Dedifferentiated amniotic fluid mesenchymal stem cell (primary cell): ENCODE data around the gene PDGFRB.

Source experiments
- DNase-seq: peaks from one replicate; pipeline ENCODE4 v3.0.0-alpha.2; 2016; ENCODE audit errors: extremely low spot score

Gene PDGFRB

DNA sequence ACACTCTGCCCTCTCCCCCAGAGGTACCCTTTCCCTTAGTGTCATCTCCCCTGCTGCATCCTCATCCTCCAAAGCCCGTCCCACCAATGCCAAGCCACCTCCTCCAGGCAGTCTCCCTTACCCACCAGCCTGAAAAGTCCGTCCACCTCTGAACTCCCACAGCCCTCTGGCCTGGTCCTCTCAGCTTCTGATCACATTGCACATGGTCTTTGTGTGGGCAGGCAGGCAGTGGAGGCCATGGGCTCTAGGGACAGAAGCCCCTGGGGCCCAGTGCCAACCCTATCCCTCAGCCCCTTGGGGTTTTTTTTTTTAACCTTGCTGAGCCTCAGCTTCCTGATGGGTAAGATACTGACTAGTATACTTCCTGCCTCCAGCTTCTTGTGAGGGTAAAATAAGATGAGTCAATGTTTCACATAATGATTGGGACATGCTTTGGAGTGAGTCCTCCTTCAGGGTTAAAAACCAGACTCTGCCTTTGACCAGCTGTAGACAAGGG lies 88.7 kb downstream of the PDGFRB start:
- DNase-seq: no peak

DNA sequence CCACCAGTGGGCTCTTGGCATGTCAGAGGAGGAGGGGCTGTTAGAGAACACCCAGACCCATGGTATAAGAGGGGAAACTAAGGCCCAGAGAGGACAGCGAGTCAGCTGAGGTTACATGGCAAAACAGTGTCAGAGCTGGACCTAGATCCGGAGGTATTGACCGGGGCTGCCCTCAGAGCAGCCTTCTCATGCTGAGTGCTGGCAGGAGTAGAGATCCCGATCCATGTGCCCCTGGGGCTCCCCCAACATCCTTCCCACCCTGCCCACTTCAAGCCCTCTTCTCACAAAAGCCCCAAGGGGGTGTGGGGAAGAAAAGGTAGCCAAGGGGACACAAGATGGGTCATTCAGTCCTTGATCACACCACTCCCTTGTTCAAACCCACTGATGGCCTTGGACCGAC lies 89.2 kb downstream of the PDGFRB start:
- DNase-seq: no peak

DNA sequence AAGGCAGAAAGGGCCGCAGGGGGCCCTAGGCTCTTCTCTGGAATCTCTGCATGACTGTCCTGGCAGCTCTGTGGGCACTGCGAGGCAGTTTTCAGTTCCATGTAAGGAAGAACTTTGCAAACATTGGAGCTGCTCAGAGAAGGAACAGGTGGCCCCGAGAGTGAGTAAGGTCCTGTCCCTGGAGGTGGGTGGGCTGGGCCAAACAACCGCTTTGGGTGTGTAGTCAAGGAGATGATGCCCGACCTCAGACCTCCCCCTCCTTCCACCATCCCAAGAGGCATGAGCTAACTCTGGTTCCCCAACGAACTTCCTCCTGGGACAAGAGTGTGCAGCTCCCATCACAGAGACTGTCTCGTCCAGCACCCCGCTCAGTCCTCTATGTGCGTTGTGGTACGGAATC lies 89.8 kb downstream of the PDGFRB start:
- DNase-seq: no peak

- no peak for DNase-seq
Measured at GRCh38 chr5:150065346-150065745, 90.3 kb downstream of the PDGFRB start.

DNA sequence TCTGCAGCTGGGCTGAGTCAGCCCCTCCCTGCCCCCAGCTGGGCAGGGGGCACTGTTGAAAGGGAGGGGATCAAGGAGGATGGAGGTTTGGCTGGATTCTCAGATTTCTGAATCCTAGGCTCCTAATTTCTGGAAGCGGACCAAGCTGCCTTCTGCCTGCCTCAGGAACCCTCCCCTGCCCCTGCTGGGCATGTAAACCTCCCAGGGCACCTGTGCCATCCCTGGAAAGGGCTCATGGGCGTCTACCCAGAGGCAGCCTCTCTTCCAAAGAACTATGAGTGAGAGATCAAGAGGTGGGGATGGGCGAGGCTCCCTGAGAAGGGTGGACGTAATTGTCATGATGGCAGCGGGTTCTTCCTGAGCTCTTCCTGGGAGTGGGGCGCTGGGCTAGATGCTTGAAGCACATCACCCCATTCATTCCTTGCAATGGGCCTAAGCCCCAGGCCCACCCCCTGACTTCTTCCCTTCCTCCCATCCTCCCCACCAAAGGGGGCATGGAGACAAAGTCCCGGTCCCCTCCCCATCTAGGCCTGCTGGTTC lies 90.9 kb downstream of the PDGFRB start:
- DNase-seq: no peak
